GM12865 (cell line): ENCODE data around the gene LSM3.

Source experiments
- DNase-seq: peaks from one replicate; pipeline ENCODE4 v3.0.0; 2010; ENCODE audit warnings: low read depth
- H3K4me3 ChIP-seq: 2 replicates; pipeline ENCODE4 v1.5.1; 2011; ENCODE audit warnings: mild to moderate bottlenecking, low read depth, low read length, control low read depth
- TF ChIP-seq, protein P1 (sequence below): IDR thresholded peaks from 2 replicates; pipeline ENCODE4 v1.5.1; 2011; ENCODE audit warnings: low read length, control low read depth, low read depth, inconsistent platforms; ENCODE audit not compliant: insufficient read depth; ENCODE audit errors: missing control alignments

Gene LSM3

DNA sequence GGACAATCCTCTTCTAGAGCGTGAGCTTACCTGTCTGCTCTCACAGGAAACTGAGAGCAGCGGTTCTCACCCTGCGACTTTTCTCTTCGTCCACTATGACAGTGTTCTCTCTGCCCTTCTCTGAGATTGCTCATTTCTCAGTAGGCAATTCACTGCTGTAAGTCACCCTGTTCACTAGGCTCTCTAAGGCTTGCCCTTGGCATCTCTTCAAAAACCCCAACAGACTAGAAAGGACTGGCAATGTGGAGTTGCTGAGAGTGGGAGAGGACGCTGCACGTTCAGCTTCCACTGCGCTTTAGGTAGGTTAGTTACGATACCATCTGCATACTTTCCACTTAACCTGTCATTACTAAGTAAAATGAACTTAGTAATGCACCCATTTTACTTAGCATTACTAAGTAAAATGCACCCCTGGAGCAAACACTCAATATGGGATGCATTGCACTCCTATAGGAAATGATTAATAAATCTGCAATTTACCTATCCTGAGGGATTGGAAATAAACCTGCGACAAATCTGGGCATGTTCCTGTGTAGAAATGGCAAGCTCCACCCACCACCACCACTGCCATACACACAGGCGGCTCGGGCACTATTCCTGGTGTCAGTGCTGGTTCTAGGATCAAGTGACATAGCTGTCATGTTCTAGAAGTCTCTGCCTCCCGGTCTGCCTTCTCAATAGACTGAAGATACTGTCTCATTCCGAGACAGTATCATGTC lies 21.6 kb upstream of the LSM3 start:
- H3K4me3 ChIP-seq: no peak overlapping the region
- DNase-seq: no peak
- TF ChIP-seq, protein P1, sequence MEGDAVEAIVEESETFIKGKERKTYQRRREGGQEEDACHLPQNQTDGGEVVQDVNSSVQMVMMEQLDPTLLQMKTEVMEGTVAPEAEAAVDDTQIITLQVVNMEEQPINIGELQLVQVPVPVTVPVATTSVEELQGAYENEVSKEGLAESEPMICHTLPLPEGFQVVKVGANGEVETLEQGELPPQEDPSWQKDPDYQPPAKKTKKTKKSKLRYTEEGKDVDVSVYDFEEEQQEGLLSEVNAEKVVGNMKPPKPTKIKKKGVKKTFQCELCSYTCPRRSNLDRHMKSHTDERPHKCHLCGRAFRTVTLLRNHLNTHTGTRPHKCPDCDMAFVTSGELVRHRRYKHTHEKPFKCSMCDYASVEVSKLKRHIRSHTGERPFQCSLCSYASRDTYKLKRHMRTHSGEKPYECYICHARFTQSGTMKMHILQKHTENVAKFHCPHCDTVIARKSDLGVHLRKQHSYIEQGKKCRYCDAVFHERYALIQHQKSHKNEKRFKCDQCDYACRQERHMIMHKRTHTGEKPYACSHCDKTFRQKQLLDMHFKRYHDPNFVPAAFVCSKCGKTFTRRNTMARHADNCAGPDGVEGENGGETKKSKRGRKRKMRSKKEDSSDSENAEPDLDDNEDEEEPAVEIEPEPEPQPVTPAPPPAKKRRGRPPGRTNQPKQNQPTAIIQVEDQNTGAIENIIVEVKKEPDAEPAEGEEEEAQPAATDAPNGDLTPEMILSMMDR: no peak

DNA sequence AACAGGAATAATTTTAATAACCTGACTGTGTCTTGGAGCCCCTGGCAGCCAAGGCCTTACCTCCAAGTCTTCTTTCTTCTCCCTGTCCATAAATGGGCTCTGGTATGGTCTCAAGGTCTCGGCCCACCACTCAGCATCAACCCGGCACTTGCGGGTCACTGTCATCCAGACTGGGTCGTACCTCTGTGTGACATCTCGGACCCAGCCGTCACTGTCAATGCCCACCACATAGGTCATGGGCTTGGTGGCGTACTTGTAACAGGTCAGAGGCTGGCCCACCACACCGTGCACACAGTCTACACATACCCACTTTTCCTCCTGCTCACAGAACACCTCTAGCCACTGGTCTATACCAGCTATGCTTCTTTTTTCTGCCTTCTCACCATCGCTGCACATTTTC lies 20.7 kb upstream of the LSM3 start:
- TF ChIP-seq, protein P1: no peak
- DNase-seq: no peak
- no peak overlapping the region for H3K4me3 ChIP-seq

DNA sequence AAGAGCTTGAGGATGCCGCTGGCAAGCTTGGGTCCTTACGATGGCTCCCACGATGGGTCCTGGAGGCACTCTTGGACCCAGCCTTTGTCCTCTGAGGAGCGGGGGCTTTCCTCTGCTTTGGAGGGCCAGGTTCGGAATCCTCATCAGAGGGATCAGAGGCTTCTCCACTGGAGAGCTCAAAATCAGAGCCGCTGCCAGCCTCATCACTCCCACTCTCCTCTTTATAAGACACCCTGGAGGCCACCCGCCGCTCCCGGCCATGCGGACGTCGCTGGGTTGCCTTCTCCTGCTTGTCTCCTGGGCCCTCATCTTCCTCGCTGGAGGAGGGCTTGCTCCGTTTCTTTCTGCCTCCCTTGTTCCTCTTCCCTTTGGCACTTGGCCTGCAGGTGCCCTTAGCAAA lies 20.2 kb upstream of the LSM3 start:
- no peak for DNase-seq
- TF ChIP-seq, protein P1: no peak

DNA sequence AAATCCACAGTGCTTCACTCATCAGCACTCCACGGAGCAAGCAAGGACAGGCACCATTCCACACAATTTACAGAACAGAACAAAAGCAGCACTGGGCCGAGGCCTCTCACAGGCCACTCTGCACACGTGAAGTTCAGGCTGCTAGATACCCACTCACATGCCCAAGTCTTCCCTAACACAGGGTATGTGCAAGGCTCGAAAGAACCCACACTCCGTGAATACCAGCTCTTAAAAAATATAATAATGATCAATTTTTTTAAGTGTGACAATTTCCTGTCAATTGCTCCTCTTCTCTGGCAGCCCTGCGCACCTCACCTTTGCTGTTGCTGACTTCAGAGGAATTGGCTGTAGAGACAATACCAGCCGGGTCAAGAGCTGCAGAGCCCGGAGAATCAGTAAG lies 19.2 kb upstream of the LSM3 start:
- TF ChIP-seq, protein P1: no peak

More for the DNA sequence above, 20.2 kb upstream of the LSM3 start:
- H3K4me3 ChIP-seq: no peak overlapping the region

DNA sequence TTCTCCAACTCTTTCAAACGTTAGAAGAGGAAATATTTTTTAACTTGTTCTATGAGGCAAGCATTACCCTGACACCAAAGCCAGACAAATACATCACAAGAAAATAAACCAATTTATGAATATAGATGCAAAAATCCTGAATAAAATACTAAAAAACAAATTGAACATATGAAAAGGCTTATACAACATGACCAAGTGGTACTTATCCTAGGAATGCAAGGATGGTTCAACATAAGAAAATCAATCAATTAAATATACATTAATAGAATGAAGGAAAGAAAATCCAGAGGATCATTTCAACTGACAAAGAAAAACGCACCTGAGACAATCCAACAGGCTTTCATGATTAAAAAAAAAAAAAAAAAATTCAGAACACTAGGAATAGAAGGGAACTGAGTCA lies 17.3 kb upstream of the LSM3 start:
- TF ChIP-seq, protein P1: no peak
- no peak for DNase-seq
- H3K4me3 ChIP-seq: no peak overlapping the region

More for the DNA sequence above, 19.2 kb upstream of the LSM3 start:
- no peak overlapping the region for H3K4me3 ChIP-seq
- no peak for DNase-seq

DNA sequence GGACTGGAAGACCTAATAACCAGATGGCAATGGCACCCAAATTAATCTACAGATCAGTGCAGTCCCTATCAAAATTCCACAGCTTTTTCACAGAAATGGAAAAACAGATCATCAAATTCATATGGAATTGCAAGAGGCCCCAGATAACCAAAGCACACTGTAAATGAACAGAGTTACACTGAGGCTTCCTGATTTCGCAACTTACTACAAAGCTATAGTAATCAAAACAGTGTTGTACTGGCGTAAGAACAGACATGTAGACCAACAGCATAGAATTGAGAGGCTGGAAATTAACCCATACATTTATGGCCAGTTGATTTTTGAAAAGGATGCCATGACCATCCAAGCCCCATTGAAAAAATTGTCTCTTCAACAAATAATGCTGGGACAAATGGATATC lies 16.4 kb upstream of the LSM3 start:
- no peak for DNase-seq
- H3K4me3 ChIP-seq: no peak overlapping the region
- TF ChIP-seq, protein P1: no peak
